ENCODE measurements around the gene RAB20. TPM values are rescaled to one million over a fixed set of nuclear protein-coding genes. Genes with fewer than 3 reads are reported as not detected.

RAB20 gene
- total RNA-seq, 4 donors from 2014 or later: 3.9 to 9.1 (median 6.2) TPM

DNA sequence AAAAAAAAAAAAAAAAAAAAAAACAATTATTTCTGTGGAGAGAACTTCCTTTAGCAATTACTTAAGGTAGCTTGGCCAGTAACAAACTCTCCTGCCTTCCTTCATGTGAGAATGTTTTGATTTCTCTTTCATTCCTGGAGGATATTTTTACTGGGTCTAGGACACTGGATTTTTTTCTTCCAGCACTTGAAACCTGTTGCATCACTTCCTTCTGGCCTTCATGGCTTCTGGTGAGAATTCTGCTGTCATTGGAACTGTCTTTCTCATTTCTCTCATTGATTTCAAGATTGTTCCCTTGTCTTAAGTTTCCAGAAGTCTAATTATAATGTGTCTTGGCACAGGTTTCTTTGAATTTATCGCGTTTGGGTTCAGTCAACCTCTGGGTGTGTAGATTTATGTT, 19.3 kb upstream of the RAB20 start:
- intact Hi-C loops (cut with DNase I; ENCODE audit: low total_unique reads): no loop called here
- no peak for TF ChIP-seq POLR2A (IDR thresholded peaks at IDR 0.05)
- TF ChIP-seq, protein P1, sequence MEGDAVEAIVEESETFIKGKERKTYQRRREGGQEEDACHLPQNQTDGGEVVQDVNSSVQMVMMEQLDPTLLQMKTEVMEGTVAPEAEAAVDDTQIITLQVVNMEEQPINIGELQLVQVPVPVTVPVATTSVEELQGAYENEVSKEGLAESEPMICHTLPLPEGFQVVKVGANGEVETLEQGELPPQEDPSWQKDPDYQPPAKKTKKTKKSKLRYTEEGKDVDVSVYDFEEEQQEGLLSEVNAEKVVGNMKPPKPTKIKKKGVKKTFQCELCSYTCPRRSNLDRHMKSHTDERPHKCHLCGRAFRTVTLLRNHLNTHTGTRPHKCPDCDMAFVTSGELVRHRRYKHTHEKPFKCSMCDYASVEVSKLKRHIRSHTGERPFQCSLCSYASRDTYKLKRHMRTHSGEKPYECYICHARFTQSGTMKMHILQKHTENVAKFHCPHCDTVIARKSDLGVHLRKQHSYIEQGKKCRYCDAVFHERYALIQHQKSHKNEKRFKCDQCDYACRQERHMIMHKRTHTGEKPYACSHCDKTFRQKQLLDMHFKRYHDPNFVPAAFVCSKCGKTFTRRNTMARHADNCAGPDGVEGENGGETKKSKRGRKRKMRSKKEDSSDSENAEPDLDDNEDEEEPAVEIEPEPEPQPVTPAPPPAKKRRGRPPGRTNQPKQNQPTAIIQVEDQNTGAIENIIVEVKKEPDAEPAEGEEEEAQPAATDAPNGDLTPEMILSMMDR (IDR thresholded peaks at IDR 0.05): no peak
- 40 to 51% methylated on average over 2 of the region's 2 CpGs for WGBS, 2 donors

DNA sequence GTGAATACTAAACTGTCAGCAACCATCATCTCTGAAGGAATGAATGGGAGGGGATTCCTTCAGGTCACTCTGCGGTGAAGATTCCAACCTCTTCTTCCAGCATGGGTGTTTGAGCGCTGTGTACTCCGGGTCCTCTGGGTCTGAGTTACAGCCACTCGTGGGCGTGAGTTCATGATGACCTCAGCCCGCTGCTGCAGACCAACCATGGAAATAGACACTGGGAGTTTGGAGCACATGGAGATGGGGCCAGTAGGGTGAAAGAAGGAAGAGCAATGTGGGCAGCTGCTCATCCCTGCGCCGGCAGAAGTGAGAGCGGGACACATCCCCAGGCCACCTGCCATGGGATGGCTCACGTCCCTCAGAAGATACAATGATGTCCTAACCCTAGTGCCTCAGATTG, 16.8 kb upstream of the RAB20 start:
- DNase-seq (ENCODE audit: low spot score in 2 of 2): no peak
- TF ChIP-seq, protein P1 (IDR thresholded peaks at IDR 0.05): no peak
- TF ChIP-seq POLR2A (IDR thresholded peaks at IDR 0.05): no peak
- H3K4me3 ChIP-seq (ENCODE audit: low read depth, poor library complexity, severe bottlenecking): no peak overlapping the region
- intact Hi-C loops (cut with DNase I; ENCODE audit: low total_unique reads): no loop called here
- 75 to 81% methylated on average over 10 of the region's 10 CpGs for WGBS, 2 donors

More for the DNA sequence above, 19.3 kb upstream of the RAB20 start:
- no peak overlapping the region for H3K4me3 ChIP-seq (ENCODE audit: low read depth, poor library complexity, severe bottlenecking)
- DNase-seq (ENCODE audit: low spot score in 2 of 2): no peak

DNA sequence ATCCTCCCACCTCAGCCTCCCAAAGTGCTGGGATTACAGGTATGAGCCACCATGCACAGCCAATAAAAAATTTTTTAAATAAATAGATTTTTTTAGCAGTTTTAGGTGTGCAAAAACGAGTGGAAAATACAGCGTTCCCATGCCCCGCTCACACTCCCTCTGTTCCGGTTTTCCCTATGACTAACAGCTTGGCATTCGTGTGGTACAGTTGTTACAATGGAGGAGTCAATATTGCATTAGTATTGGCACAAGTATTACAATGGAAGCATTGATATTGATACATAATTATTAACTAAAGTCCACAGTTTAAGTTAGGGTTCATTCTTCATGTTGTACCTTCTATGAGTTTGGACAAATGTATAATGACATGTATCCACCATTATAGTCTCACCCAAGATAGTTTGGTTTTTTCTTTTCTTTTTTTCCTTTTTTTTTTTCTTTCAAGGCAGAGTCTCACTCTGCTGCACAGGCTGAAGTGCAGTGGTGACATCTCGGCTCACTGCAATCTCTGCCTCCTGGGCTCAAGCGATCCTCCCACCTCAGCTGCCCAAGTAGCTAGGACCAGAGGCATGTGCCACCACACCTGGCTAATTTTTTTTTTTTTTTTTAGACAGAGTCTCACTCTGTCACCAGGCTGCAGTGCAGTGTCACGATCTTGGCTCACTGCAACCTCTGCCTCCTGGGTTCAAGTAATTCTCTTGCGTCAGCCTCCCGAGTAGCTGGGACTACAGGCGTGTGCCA, 15.4 kb upstream of the RAB20 start:
- no peak for DNase-seq (ENCODE audit: low spot score in 2 of 2)
- 79 to 85% methylated on average over 11 of the region's 11 CpGs for WGBS, 2 donors
- TF ChIP-seq, protein P1 (IDR thresholded peaks at IDR 0.05): no peak
- TF ChIP-seq POLR2A (IDR thresholded peaks at IDR 0.05): no peak
- H3K4me3 ChIP-seq (ENCODE audit: low read depth, poor library complexity, severe bottlenecking): no peak overlapping the region
- intact Hi-C loops (cut with DNase I; ENCODE audit: low total_unique reads): no loop called here

DNA sequence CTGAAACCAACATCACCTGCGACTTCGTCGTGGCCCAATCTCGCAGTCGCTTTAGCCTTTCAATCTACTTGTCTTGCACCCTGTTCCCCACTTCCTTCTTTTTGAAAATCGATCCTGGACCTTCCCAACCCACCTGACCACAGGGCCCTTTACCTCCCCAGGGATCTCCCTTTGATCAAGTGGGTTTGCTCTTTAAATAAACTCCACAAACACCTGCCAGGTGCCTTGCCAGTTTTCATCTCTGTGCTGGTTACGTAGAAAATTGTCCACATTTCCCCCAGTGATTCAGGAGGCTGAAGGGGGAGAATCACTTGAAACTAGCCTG, 14.5 kb upstream of the RAB20 start:
- TF ChIP-seq, protein P1 (IDR thresholded peaks at IDR 0.05): no peak
- TF ChIP-seq POLR2A (IDR thresholded peaks at IDR 0.05): no peak
- H3K4me3 ChIP-seq (ENCODE audit: low read depth, poor library complexity, severe bottlenecking): no peak overlapping the region
- DNase-seq (ENCODE audit: low spot score in 2 of 2): no peak
- intact Hi-C loops (cut with DNase I; ENCODE audit: low total_unique reads): no loop called here
- 77 to 80% methylated on average over 7 of the region's 7 CpGs for WGBS, 2 donors

DNA sequence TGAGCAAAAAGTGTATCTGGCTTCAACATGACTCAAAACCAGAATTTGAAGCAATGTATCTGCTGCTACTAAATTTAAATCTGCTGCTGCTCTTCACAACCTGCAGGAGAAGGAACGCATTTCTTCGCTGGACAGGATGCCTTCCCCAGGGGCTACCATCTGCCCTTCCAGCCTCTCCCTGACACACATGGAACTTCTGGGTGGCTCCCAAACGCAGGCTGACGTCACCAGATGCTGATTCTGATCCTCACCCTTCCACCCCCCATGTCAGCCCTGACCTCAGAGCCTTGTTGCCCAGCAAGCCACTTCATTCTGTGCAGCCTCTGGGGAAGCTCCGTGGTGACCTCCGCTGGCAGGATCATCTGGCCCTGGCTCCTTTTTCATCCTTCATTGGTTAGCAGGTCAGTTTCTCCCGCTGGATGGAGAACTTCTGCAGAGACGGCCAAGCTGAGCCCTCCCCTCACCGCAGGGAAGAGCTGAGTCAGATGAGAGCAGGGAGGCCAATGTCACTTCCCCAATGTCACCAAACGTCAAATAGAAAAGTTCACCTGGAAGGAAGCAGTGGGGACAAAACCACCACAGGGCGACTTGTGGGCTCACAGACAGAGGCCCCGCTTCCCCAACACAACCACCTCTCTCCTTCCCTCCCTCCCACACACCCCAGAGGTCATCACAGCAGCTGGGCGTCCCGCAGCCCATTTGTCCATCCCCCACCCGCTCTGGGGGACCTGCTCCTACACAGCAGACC, 14.0 kb upstream of the RAB20 start:
- WGBS, 2 donors: 49 to 50% methylated on average over 15 of the region's 15 CpGs
- no peak for DNase-seq (ENCODE audit: low spot score in 2 of 2)
- TF ChIP-seq, protein P1 (IDR thresholded peaks at IDR 0.05): no peak
- TF ChIP-seq POLR2A (IDR thresholded peaks at IDR 0.05): no peak
- H3K4me3 ChIP-seq (ENCODE audit: low read depth, poor library complexity, severe bottlenecking): no peak overlapping the region
- intact Hi-C loops (cut with DNase I; ENCODE audit: low total_unique reads): no loop called here

All from lower leg skin (tissue), 4 donors.